Suprapubic skin (tissue), 4 donors: Measurements from ENCODE around the gene TOP1.

ENCODE experiments used
- EP300 ChIP-seq: sonication (generic); formaldehyde crosslinking; IDR thresholded peaks from one replicate; pipeline ENCODE4 v1.6.1; 2017; ENCODE audit warnings: antibody characterized with exemption
- POLR2AphosphoS5 ChIP-seq, 3 donors: sonication (generic); formaldehyde crosslinking; IDR thresholded peaks; one replicate each; pipeline ENCODE4 v1.6.1; 2017; ENCODE audit warnings: antibody characterized with exemption in 3 of 3
- TF ChIP-seq, protein P1 (sequence below), 2 donors: fragments of 200-600 bp in 1 of 2; fragments of 450-650 bp in 1 of 2; sonication (generic) in 1 of 2; IDR thresholded peaks; one replicate each; pipeline ENCODE4 v1.5.1; 2016 to 2019; ENCODE audit warnings: antibody characterized with exemption in 2 of 2, mild to moderate bottlenecking in 1 of 2, moderate library complexity in 1 of 2

DNA sequence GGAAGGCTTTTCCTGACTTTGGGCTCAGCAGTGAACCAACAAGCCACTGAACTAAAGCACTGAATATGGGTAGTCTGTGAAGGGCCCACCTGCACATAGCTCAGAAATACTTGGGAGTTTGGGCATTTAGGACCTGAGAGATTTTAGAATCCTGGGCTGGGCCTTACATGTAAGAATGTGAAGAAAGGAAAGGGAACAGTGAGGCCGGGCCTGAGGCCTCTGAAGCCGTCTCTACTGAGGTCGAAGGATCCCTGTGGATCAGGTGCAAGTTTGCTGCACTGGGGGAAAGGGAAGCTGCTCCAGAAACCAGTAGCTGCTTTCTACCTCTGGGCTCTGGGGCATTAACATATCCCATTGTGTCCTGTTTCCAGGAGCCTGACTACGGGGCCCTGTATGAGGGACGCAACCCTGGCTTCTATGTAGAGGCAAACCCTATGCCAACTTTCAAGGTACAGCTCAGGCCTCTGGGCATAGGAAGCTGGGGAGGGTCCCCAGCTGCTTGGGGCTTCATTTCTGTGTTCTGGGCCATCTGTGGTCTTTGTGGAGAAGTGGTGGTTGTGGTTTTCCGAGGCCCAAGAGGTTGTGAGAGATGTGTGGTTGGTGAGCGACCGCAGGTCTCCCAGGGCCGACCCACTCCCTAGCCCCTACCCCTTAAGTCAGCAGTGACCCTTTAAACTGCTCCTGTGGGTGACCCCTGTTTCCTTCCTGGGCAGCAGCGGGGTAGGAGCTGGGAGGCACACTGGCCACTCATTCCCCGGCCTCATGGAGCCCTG lies 139.0 kb downstream of the TOP1 start:
- TF ChIP-seq, protein P1, sequence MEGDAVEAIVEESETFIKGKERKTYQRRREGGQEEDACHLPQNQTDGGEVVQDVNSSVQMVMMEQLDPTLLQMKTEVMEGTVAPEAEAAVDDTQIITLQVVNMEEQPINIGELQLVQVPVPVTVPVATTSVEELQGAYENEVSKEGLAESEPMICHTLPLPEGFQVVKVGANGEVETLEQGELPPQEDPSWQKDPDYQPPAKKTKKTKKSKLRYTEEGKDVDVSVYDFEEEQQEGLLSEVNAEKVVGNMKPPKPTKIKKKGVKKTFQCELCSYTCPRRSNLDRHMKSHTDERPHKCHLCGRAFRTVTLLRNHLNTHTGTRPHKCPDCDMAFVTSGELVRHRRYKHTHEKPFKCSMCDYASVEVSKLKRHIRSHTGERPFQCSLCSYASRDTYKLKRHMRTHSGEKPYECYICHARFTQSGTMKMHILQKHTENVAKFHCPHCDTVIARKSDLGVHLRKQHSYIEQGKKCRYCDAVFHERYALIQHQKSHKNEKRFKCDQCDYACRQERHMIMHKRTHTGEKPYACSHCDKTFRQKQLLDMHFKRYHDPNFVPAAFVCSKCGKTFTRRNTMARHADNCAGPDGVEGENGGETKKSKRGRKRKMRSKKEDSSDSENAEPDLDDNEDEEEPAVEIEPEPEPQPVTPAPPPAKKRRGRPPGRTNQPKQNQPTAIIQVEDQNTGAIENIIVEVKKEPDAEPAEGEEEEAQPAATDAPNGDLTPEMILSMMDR (IDR thresholded peaks at IDR 0.05), result no peak
- no peak for TF ChIP-seq POLR2AphosphoS5 (IDR thresholded peaks at IDR 0.05)
- TF ChIP-seq EP300, result no peak
